K562 (cell line): ENCODE data around the gene CLDN7. TPM values are rescaled to one million over a fixed set of nuclear protein-coding genes. Genes with fewer than 3 reads are reported as not detected.

ENCODE experiments used
- ATAC-seq: fragments of 200-7000 bp; cut with Tn5 transposase; 3 replicates; pipeline ENCODE4 v1.9.1; 2020; ENCODE audit warnings: moderate library complexity
- BruUV-seq: library from RNA; stranded (reverse); fragments of 400-500 nt; replicated peaks from 2 replicates; lab custom pipeline; 2021; lab: Mats Ljungman, UMichigan
- CTCF ChIA-PET: fragments of 300-600 bp; formaldehyde crosslinking; extraction: SDS; loops from one replicate; lab custom pipeline; 2021; ENCODE audit warnings: low intra/inter-chr PET ratio; lab: Yijun Ruan, JAX
- POLR2A ChIA-PET: fragments of 300-600, 350-650 bp; sonication (Branson Sonifier 250); formaldehyde crosslinking; extraction: SDS; loops from one replicate; lab custom pipeline; 2021; ENCODE audit warnings: antibody characterized with exemption, inconsistent platforms; lab: Yijun Ruan, JAX
- DNase-seq, 4 experiments: peaks; one replicate each; pipeline versions ENCODE4 v3.0.0 to v3.0.0-alpha.2; 2011 to 2018; ENCODE audit warnings: low spot score in 3 of 4, mixed read lengths in 3 of 4; ENCODE audit errors: extremely low read depth in 1 of 4
- FAIRE-seq: peaks from 2 replicates; lab custom pipeline; 2011; peaks lifted over from hg19 to GRCh38; lab: Jason Lieb, UNC
- H2AFZ ChIP-seq: 2 replicates; pipeline ENCODE4 v1.6.0; 2011; ENCODE audit warnings: low read depth, low read length, control low read depth, inconsistent platforms
- H3K27ac ChIP-seq: fragments of 200-600 bp; 3 replicates; pipeline ENCODE4 v1.8.0; 2011; ENCODE audit warnings: low read depth, mild to moderate bottlenecking, control low read depth, inconsistent platforms, low read length, moderate library complexity, mixed read lengths; ENCODE audit errors: extremely low read depth
- H3K27me3 ChIP-seq, 2 experiments: fragments of 300-600 bp in 1 of 2; 2 replicates in 1 of 2; 3 replicates in 1 of 2; pipeline versions ENCODE4 v1.6.0 to v1.8.0; 2011; ENCODE audit warnings: inconsistent platforms in 2 of 2, low read length in 2 of 2, mild to moderate bottlenecking in 1 of 2, mixed read lengths in 1 of 2, moderate library complexity in 1 of 2; ENCODE audit not compliant: control insufficient read depth in 2 of 2, insufficient read depth in 2 of 2
- H3K36me3 ChIP-seq: fragments of 300-600 bp; 3 replicates; pipeline ENCODE4 v1.8.0; 2011; ENCODE audit warnings: mild to moderate bottlenecking, low read length, inconsistent platforms; ENCODE audit not compliant: control insufficient read depth, insufficient read depth
- H3K4me1 ChIP-seq, 2 experiments: fragments of 200-600 bp in 1 of 2; replicated peaks in 1 of 2; 2 replicates in 1 of 2; 3 replicates in 1 of 2; pipeline versions ENCODE4 v1.5.1 to v1.8.0; 2011; ENCODE audit warnings: inconsistent platforms in 2 of 2, low read length in 2 of 2, mild to moderate bottlenecking in 1 of 2, mixed read lengths in 1 of 2, moderate library complexity in 1 of 2; ENCODE audit not compliant: control insufficient read depth in 2 of 2, insufficient read depth in 2 of 2
- H3K4me2 ChIP-seq: 2 replicates; pipeline ENCODE4 v1.6.1; 2011; ENCODE audit warnings: low read length, control low read depth, inconsistent platforms, mixed read lengths; ENCODE audit not compliant: insufficient read depth
- H3K4me3 ChIP-seq: fragments of 200-600 bp; sonication (generic), shearing (Covaris generic); 2 replicates; pipeline ENCODE4 v1.5.1; 2016; ENCODE audit warnings: control low read depth, inconsistent platforms
- H3K79me2 ChIP-seq: fragments of 200-600 bp; 3 replicates; pipeline ENCODE4 v1.8.0; 2011; ENCODE audit warnings: low read length, inconsistent platforms; ENCODE audit not compliant: control insufficient read depth, insufficient read depth
- H3K9ac ChIP-seq, 2 experiments: 2 replicates each; pipeline versions ENCODE4 v1.6.0 to v1.6.1; 2011; ENCODE audit warnings: low read depth in 2 of 2, low read length in 2 of 2, control low read depth in 1 of 2, inconsistent platforms in 1 of 2, mild to moderate bottlenecking in 1 of 2, mixed read lengths in 1 of 2; ENCODE audit not compliant: insufficient read depth in 1 of 2
- H3K9me1 ChIP-seq: one replicate; pipeline ENCODE4 v1.6.0; 2011; ENCODE audit warnings: inconsistent platforms, mild to moderate bottlenecking, low read length, moderate library complexity; ENCODE audit not compliant: control insufficient read depth, insufficient read depth
- H3K9me3 ChIP-seq: replicated peaks from 2 replicates; pipeline ENCODE4 v1.5.1; 2011; ENCODE audit warnings: low read depth, low read length, inconsistent platforms; ENCODE audit not compliant: control insufficient read depth, insufficient read depth
- H4K20me1 ChIP-seq: replicated peaks from 2 replicates; pipeline ENCODE4 v1.6.1; 2011; ENCODE audit warnings: low read length, inconsistent platforms, mixed read lengths; ENCODE audit not compliant: control insufficient read depth, insufficient read depth
- BMI1 ChIP-seq: fragments of 150-350 bp; IDR thresholded peaks from 2 replicates; pipeline ENCODE4 v1.6.1; 2014; ENCODE audit warnings: low read length
- EHMT2 ChIP-seq: fragments of 450-650 bp; IDR thresholded peaks from 2 replicates; pipeline ENCODE4 v1.6.1; 2018; ENCODE audit warnings: antibody characterized with exemption
- POLR2G ChIP-seq: fragments of 200-400 bp; formaldehyde crosslinking; IDR thresholded peaks from 2 replicates; pipeline ENCODE4 v1.6.1; 2017; ENCODE audit warnings: low read depth, mild to moderate bottlenecking, antibody characterized with exemption, low read length, moderate library complexity
- RBFOX2 ChIP-seq: fragments of 200-400 bp; formaldehyde crosslinking; IDR thresholded peaks from 2 replicates; pipeline ENCODE4 v1.6.1; 2017; ENCODE audit warnings: low read depth, mild to moderate bottlenecking, low read length, moderate library complexity
- ZFX ChIP-seq: sonication (generic); formaldehyde crosslinking; IDR thresholded peaks from 2 replicates; pipeline ENCODE4 v1.8.0; 2022; ENCODE audit warnings: mild to moderate bottlenecking, missing genetic modification reagents, moderate library complexity
- ZNF23 ChIP-seq: fragments of 250-450 bp; sonication (Bioruptor Pico); IDR thresholded peaks from 2 replicates; pipeline ENCODE4 v1.4.0; 2020; ENCODE audit warnings: mild to moderate bottlenecking
- ZNF740 ChIP-seq, 3 experiments: fragments of 200-800 bp in 1 of 3; sonication (Bioruptor generic) in 1 of 3; sonication (generic) in 1 of 3; formaldehyde crosslinking in 1 of 3; IDR thresholded peaks; 2 replicates each; pipeline versions ENCODE4 v1.6.1 to v1.8.0; 2016 to 2022; ENCODE audit warnings: mild to moderate bottlenecking in 2 of 3, missing compliant biosample characterization in 2 of 3, missing genetic modification characterization in 2 of 3, missing genetic modification reagents in 1 of 3
- WGBS: fragments of 100-300 bp; shearing (Covaris generic); methylation state at CpG from one replicate; pipeline ENCODE4 v1.1.6; 2016; ENCODE audit warnings: low coverage, mixed read lengths; ENCODE audit not compliant: insufficient coverage; ENCODE audit errors: missing lambda C conversion rate; 5-methylcytosine and 5-hydroxymethylcytosine counted together
- in situ Hi-C: fragments of 300-500 bp; cut with MboI; formaldehyde crosslinking; loops from 4 replicates; pipeline ENCODE4 v1.15.0; 2018; ENCODE audit warnings: inconsistent platforms, mixed read lengths
- intact Hi-C: fragments of 100-400 bp; cut with micrococcal nuclease; formaldehyde crosslinking; loops from 2 replicates; pipeline ENCODE4 v1.14.2; 2022
- polyA plus RNA-seq, 8 experiments: library from polyadenylated mRNA; depleted of rRNA in 4 of 8; stranded (reverse) in 5 of 8; unstranded in 3 of 8; fragments of >200 nt; fragmentation: Nextera tagmentation in 2 of 8; fragmentation: Illumina TruSeq in 1 of 8; extraction: Ambion mirVana in 2 of 8; extraction: Trizol in 1 of 8; gene quantifications; 2 replicates each; pipeline versions ENCODE4 v1.2.1 to v1.2.3, GENCODE V29; 2011 to 2014; ENCODE audit warnings: inconsistent platforms in 1 of 8, missing spikeins in 1 of 8
- total RNA-seq, 7 experiments: library from RNA; depleted of rRNA in 6 of 7; stranded (reverse); fragments of >200 nt in 6 of 7; fragmentation: Illumina TruSeq in 2 of 7; extraction: Trizol in 2 of 7; gene quantifications; 2 replicates each; pipeline versions ENCODE4 v1.2.1 to v1.2.3, GENCODE V29; 2011 to 2021; ENCODE audit warnings: low replicate concordance in 1 of 7

The CLDN7 gene
- total and polyA plus RNA-seq, 9 of the 15 experiments (the other 6 are each of a cell fraction or from before 2014, with no cell fraction given): 2.2 to 14.5 (median 7.6) TPM

GRCh38 chr17:7218758-7219157, 43.5 kb downstream of the CLDN7 start:
- Histone ChIP-seq H3K4me1 (peaks cover 40 to 56% of the 10 kb centered on the region in 2 experiments), H3K9me3 (no peaks in the 10 kb centered on the region), H3K4me3 (no peak overlapping the region), H3K79me2 (peaks cover 44% of the 10 kb centered on the region), H3K27ac (peak overlapping the region; percentile 90), H3K9me1 (peaks cover 6% of the 10 kb centered on the region), H3K36me3 (peaks cover 33% of the 10 kb centered on the region; the same call in 2 of the 3 replicates), H3K4me2 (peak overlapping the region; percentile 93), H2AFZ (peak overlapping the region; percentile 94), H3K27me3 (no peaks in the 10 kb centered on the region), H4K20me1 (peaks cover 6% of the 10 kb centered on the region), H3K9ac (peak overlapping the region; percentile 90 to 99)
- ATAC-seq (no peak), FAIRE-seq (no peak), DNase-seq (no peak)
- WGBS: 23% methylated on average over 3 of the region's 6 CpGs
- TF ChIP-seq POLR2G: peak; percentile 5; the same call in 1 of the 2 replicates
- no peak for TF ChIP-seq BMI1
- no TSS peak for BruUV-seq
- in situ Hi-C loops (no loop called here), intact Hi-C loops (no loop called here)
- POLR2A ChIA-PET: interaction anchor here (0.5 to 7.7 kb wide), 5 partner anchors 16 to 319 kb away, joined by 3 to 73 read pairs (median 4); partner anchors contain the start of genes DVL2, GABARAP and SLC16A13
- CTCF ChIA-PET: no interaction called here

- Histone ChIP-seq H3K9ac (peak overlapping the region; percentile 30 to 99; a peak in 3 of 4 replicates), H2AFZ (peak overlapping the region; percentile 94), H4K20me1 (peaks cover 6% of the 10 kb centered on the region), H3K27me3 (no peaks in the 10 kb centered on the region), H3K79me2 (peaks cover 49% of the 10 kb centered on the region), H3K9me1 (peaks cover 6% of the 10 kb centered on the region), H3K36me3 (peaks cover 28% of the 10 kb centered on the region; the same call in 2 of the 3 replicates), H3K4me2 (peak overlapping the region; percentile 60), H3K4me3 (no peak overlapping the region), H3K27ac (peak overlapping the region; percentile 90; the same call in 2 of the 3 replicates), H3K9me3 (no peaks in the 10 kb centered on the region), H3K4me1 (peaks cover 40 to 58% of the 10 kb centered on the region in 2 experiments)
- peak; percentile 31; the same call in 1 of the 2 replicates for TF ChIP-seq ZNF740 (CRISPR knock-in tag; IDR thresholded peaks at IDR 0.05)
- no peak for TF ChIP-seq ZNF740 (tag; IDR thresholded peaks at IDR 0.05)
- TF ChIP-seq EHMT2: no peak
- peak; percentile 34; the same call in 1 of the 2 replicates for TF ChIP-seq RBFOX2
- peak; percentile 43 for TF ChIP-seq POLR2G
- TF ChIP-seq ZFX (CRISPR knock-in tag): peak; percentile 9; the same call in 1 of the 2 replicates
- no peak for TF ChIP-seq ZNF23
- intact Hi-C loops: no loop called here
- no TSS peak for BruUV-seq
- FAIRE-seq: no peak
- DNase-seq: no peak
- in situ Hi-C loops: no loop called here
- no peak for ATAC-seq
- 59% methylated on average over 3 of the region's 6 CpGs for WGBS
- ChIA-PET CTCF (no interaction called here), POLR2A (interaction anchor here (0.6 kb wide), 2 partner anchors 159 to 180 kb away, joined by 3 to 4 read pairs; no protein-coding TSS in a partner anchor)
Measured at GRCh38 chr17:7218166-7218565, 44.1 kb downstream of the CLDN7 start.
